Ishikawa (cell line): ENCODE data around the gene PIPOX.

Experiments used
- CEBPB ChIP-seq: IDR thresholded peaks from 2 replicates; pipeline ENCODE4 v1.6.1; 2012
- CREB1 ChIP-seq: IDR thresholded peaks from 2 replicates; pipeline ENCODE4 v1.6.1; 2012; ENCODE audit warnings: low read depth
- TAF1 ChIP-seq: IDR thresholded peaks from 2 replicates; pipeline ENCODE4 v1.6.1; 2012; ENCODE audit warnings: low read depth, mild to moderate bottlenecking
- TF ChIP-seq, protein P1 (sequence below): IDR thresholded peaks from 2 replicates; pipeline ENCODE4 v1.6.1; 2012; ENCODE audit warnings: low read depth, mild to moderate bottlenecking

DNA sequence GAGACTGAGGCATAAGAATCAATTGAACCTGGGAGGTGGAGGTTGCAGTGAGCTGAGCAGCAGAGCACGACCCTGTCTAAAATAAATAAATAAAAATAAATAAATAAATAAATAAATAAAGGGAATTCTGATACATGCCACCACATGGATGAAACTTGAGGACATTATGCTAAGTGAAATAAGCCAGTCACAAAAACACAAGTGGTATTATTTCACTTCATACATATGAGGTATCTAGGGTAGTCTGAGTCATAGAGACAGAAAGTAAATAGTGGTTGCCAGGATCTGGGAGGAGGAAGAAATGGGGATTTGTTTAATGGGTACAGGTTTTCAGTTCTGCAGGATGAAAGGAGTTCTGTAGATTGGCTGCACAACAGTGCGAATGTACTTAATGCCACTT, 16.3 kb downstream of the PIPOX start:
- no peak for TF ChIP-seq CREB1
- TF ChIP-seq, protein P1, sequence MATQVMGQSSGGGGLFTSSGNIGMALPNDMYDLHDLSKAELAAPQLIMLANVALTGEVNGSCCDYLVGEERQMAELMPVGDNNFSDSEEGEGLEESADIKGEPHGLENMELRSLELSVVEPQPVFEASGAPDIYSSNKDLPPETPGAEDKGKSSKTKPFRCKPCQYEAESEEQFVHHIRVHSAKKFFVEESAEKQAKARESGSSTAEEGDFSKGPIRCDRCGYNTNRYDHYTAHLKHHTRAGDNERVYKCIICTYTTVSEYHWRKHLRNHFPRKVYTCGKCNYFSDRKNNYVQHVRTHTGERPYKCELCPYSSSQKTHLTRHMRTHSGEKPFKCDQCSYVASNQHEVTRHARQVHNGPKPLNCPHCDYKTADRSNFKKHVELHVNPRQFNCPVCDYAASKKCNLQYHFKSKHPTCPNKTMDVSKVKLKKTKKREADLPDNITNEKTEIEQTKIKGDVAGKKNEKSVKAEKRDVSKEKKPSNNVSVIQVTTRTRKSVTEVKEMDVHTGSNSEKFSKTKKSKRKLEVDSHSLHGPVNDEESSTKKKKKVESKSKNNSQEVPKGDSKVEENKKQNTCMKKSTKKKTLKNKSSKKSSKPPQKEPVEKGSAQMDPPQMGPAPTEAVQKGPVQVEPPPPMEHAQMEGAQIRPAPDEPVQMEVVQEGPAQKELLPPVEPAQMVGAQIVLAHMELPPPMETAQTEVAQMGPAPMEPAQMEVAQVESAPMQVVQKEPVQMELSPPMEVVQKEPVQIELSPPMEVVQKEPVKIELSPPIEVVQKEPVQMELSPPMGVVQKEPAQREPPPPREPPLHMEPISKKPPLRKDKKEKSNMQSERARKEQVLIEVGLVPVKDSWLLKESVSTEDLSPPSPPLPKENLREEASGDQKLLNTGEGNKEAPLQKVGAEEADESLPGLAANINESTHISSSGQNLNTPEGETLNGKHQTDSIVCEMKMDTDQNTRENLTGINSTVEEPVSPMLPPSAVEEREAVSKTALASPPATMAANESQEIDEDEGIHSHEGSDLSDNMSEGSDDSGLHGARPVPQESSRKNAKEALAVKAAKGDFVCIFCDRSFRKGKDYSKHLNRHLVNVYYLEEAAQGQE, result no peak
- no peak for TF ChIP-seq TAF1
- TF ChIP-seq CEBPB, result no peak
